Stimulated activated CD8-positive, alpha-beta memory T cell treated with anti-CD3 and anti-CD28 coated beads, Interleukin-7, amount 100 ng/mL, for 4 hours (primary cell): ENCODE data around the gene B4GALNT1.

Experiments used
- DNase-seq, 2 donors: peaks; one replicate each; pipeline ENCODE4 v3.0.0-alpha.2; 2020; ENCODE audit warnings: low read depth in 2 of 2

The B4GALNT1 gene

GRCh38 chr12:57585156-57585555 is 47.8 kb downstream of the B4GALNT1 start:
- DNase-seq = no peak

GRCh38 chr12:57584690-57585089 is 48.3 kb downstream of the B4GALNT1 start:
- no peak for DNase-seq

- no peak for DNase-seq
These were observed 49.0 kb downstream of the B4GALNT1 start for GRCh38 chr12:57584050-57584449.

DNA sequence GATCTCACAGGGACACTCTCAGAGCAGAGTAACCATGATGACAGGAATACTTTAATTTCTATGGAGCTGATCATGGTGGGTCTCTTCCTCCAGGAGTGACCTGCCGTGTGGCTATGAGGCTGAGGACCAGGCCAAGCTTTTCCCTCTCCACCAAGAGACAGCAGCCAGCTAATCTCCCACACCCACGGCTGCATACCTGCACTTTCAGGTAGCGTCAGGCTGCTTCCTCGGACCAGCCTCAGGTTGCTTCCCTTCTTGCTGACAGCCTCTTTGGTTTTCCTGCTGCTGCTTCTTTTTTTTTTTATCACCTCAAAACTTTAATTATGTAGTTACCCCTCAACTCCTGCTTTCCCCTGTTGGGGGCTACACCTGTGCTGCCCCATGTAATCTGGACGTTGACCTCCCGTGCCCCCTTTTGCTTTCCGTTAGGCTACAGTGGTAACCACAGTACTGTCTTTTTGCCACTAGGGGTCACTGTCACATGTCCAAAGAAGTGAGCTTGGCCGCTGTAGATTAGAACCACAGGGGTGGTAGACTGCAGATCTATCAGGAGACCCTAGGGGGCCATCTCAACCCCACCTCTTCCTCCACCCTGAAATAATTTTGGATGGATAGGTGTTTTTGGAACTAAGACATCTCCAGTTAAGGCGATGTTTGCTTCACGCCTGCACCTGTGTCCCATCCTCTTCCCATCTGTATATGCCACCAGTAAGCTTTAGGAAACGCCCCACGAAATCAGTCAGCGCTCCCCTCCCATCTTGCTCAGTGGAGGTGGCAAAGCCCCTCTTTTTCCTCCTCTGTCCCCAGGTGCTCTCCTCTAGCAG is 49.8 kb downstream of the B4GALNT1 start:
- peak; percentile 39 to 55 for DNase-seq

DNA sequence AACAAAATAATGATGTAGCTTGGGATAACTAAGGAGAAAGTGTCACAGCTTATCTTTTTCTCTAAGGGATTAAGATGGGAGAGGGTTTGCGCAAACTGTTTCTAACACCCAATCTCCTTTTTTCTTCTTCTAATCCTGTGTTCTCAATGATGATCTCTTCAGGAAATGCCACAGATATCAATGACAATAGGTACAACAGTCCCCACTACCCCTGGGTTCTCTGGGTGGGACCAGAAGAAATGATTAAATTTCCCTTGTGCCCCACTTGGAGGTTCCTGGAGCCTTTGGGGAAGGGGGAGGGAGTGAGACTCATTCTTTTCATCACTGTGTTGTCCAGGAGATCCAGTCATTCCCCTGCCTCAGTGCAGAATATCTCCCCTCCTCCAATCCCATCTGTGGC is 50.6 kb downstream of the B4GALNT1 start:
- no peak for DNase-seq

GRCh38 chr12:57581802-57582201 is 51.2 kb downstream of the B4GALNT1 start:
- no peak for DNase-seq

- no peak for DNase-seq
These were observed 52.6 kb downstream of the B4GALNT1 start for GRCh38 chr12:57580466-57580795.

GRCh38 chr12:57579677-57580465 is 53.1 kb downstream of the B4GALNT1 start:
- DNase-seq = no peak

GRCh38 chr12:57579011-57579410 is 54.0 kb downstream of the B4GALNT1 start:
- DNase-seq = no peak

DNA sequence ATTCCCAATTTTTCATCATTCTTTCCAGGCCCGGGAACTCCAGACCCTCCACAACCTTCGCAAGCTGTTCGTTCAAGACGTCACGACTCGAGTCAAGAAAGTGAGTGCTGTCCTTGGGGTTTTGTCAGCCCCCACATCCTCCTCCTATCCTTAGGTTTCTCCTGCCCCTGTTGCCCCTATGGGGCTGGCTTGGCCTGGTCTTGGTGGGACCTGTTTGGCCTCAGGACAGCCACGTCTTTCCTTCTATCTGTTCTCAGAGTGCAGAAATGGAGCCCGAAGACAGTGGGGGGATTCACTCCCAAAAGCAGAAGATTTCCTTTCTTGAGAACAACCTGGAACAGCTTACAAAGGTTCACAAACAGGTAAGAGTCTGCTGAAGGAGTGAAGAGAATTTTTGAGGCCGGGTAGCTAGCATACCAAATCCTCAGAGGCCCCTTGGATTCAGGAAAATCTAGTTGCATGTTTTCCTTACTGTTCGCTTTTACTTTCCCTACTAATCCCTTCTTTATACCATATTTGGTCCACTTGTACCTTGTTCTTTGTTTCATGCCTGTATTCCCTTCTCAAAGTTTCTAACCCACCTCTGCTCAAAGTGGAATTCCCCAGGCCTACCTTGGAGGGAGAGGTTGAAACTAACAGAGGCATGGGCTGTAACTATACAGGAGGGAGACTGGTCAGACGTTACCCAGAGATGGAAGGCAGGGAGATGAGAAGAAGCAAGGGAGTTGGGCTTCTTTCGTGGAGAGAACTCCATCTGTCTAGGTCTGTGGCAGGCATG is 54.8 kb downstream of the B4GALNT1 start:
- no peak for DNase-seq

DNA sequence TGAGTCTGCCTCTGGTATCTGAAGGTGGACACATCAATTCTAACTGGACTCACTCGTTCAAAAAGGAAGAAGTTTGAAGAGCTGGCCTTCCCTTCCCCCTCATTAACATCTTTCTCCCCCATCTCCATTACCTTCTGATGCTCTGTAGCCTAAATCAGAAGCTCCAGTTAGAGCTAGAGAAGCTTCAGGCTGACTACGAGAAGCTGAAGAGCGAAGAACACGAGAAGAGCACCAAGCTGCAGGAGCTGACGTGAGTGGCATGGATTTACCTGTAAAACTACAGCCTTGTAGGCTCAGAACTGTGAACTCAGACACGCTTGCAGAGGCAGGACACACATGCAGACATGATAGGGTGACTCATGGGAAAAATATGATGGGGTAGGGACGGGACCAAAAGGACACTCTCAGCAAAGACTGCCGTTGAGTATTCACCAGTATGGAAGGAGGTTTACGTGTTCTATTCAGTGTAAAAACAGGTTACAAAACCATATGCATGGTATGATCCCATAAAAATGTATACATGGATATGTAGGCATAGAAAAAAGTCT is 56.3 kb downstream of the B4GALNT1 start:
- DNase-seq = no peak
